Neural cell (in vitro differentiated cells): ENCODE results near the gene ACOT13. TPM values are rescaled to one million over a fixed set of nuclear protein-coding genes. Genes with fewer than 3 reads are reported as not detected.

Source experiments
- H2AFZ ChIP-seq: fragments of 200-600, 300-800 bp; sonication (generic), shearing (Covaris generic); 2 replicates; pipeline ENCODE4 v1.6.0; 2014; ENCODE audit warnings: low read depth, mild to moderate bottlenecking, antibody characterized with exemption, low read length, moderate library complexity
- H3F3A ChIP-seq: fragments of 200-600 bp; shearing (Covaris generic); 2 replicates; pipeline ENCODE4 v1.6.1; 2016; ENCODE audit warnings: mild to moderate bottlenecking, moderate library complexity, mixed read lengths, antibody characterized with exemption, low read length; ENCODE audit not compliant: insufficient read depth, poor library complexity, severe bottlenecking
- H3K27ac ChIP-seq: fragments of 200-600, 300-800 bp; sonication (generic), shearing (Covaris generic); 2 replicates; pipeline ENCODE4 v1.5.1; 2014; ENCODE audit warnings: mild to moderate bottlenecking, low read length, moderate library complexity
- H3K27me3 ChIP-seq: fragments of 300-800, 200-600 bp; sonication (generic), shearing (Covaris generic); 2 replicates; pipeline ENCODE4 v1.6.0; 2014; ENCODE audit warnings: mild to moderate bottlenecking, low read depth, low read length, moderate library complexity; ENCODE audit not compliant: insufficient read depth
- H3K36me3 ChIP-seq: fragments of 300-800, 200-600 bp; sonication (generic), shearing (Covaris generic); 2 replicates; pipeline ENCODE4 v1.5.1; 2014; ENCODE audit warnings: mild to moderate bottlenecking, antibody characterized with exemption, low read length, moderate library complexity; ENCODE audit not compliant: insufficient read depth
- H3K4me2 ChIP-seq: fragments of 300-800, 200-600 bp; sonication (generic), shearing (Covaris generic); 2 replicates; pipeline ENCODE4 v1.6.0; 2014; ENCODE audit warnings: mild to moderate bottlenecking, low read length
- H3K4me3 ChIP-seq: fragments of 300-800, 200-600 bp; sonication (generic), shearing (Covaris generic); 2 replicates; pipeline ENCODE4 v1.5.1; 2014; ENCODE audit warnings: mild to moderate bottlenecking, low read length, moderate library complexity
- H3K79me2 ChIP-seq: fragments of 200-600 bp; shearing (Covaris generic); replicated peaks from 2 replicates; pipeline ENCODE4 v1.6.0; 2014; ENCODE audit warnings: mild to moderate bottlenecking, low read length, moderate library complexity; ENCODE audit not compliant: insufficient read depth
- H3K9ac ChIP-seq: fragments of 300-800, 200-600 bp; sonication (generic), shearing (Covaris generic); 2 replicates; pipeline ENCODE4 v1.6.1; 2016; ENCODE audit warnings: mild to moderate bottlenecking, low read length, mixed read lengths
- H3K9me2 ChIP-seq: fragments of 200-600 bp; shearing (Covaris generic); 2 replicates; pipeline ENCODE4 v1.6.1; 2016; ENCODE audit warnings: mild to moderate bottlenecking, low read length, mixed read lengths; ENCODE audit not compliant: insufficient read depth
- H3K9me3 ChIP-seq: fragments of 200-600, 300-800 bp; sonication (generic), shearing (Covaris generic); 2 replicates; pipeline ENCODE4 v1.6.1; 2016; ENCODE audit warnings: mild to moderate bottlenecking, mixed run types, low read length, moderate library complexity, mixed read lengths
- H4K20me1 ChIP-seq: fragments of 200-600 bp; shearing (Covaris generic); 2 replicates; pipeline ENCODE4 v1.6.1; 2016; ENCODE audit warnings: mild to moderate bottlenecking, mixed run types; ENCODE audit not compliant: insufficient read depth
- EP300 ChIP-seq: fragments of 450-650 bp; conservative IDR thresholded peaks from 2 replicates; pipeline ENCODE4 v1.6.1; 2014; ENCODE audit warnings: antibody characterized with exemption, mild to moderate bottlenecking, moderate library complexity; ENCODE audit not compliant: poor library complexity, severe bottlenecking
- EZH2 ChIP-seq: fragments of 200-600, 300-800 bp; shearing (Covaris generic), sonication (generic); IDR thresholded peaks from 2 replicates; pipeline ENCODE4 v1.6.1; 2014; ENCODE audit warnings: antibody characterized with exemption, low read length, borderline replicate concordance, mild to moderate bottlenecking; ENCODE audit not compliant: insufficient read depth, poor library complexity, severe bottlenecking
- MXI1 ChIP-seq: fragments of 450-650 bp; conservative IDR thresholded peaks from 2 replicates; pipeline ENCODE4 v1.6.1; 2014; ENCODE audit warnings: antibody characterized with exemption, mild to moderate bottlenecking; ENCODE audit not compliant: poor library complexity, severe bottlenecking
- POLR2AphosphoS5 ChIP-seq: IDR thresholded peaks from 2 replicates; pipeline ENCODE4 v1.6.1; 2012
- RAD21 ChIP-seq: fragments of 450-650 bp; conservative IDR thresholded peaks from 2 replicates; pipeline ENCODE4 v1.6.1; 2014; ENCODE audit warnings: antibody characterized with exemption, mild to moderate bottlenecking, moderate library complexity
- SMC3 ChIP-seq: fragments of 450-650 bp; conservative IDR thresholded peaks from 2 replicates; pipeline ENCODE4 v1.6.1; 2014; ENCODE audit warnings: antibody characterized with exemption, mild to moderate bottlenecking, moderate library complexity; ENCODE audit not compliant: poor library complexity
- TAF1 ChIP-seq: IDR thresholded peaks from 2 replicates; pipeline ENCODE4 v1.6.1; 2012; ENCODE audit warnings: low read depth
- polyA plus RNA-seq: library from polyadenylated mRNA; depleted of rRNA; stranded (reverse); fragments of >200 nt; gene quantifications from 2 replicates; pipeline ENCODE4 v1.2.3, GENCODE V29; 2014
- TF ChIP-seq, protein P1 (sequence below): fragments of 450-650 bp; IDR thresholded peaks from 2 replicates; pipeline ENCODE4 v1.5.1; 2014; ENCODE audit warnings: antibody characterized with exemption, mild to moderate bottlenecking, moderate library complexity; ENCODE audit not compliant: poor library complexity, severe bottlenecking
- TF ChIP-seq, protein P2 (sequence below): IDR thresholded peaks from 2 replicates; pipeline ENCODE4 v1.6.1; 2012; ENCODE audit warnings: borderline replicate concordance

The ACOT13 gene
- polyA plus RNA-seq, 1 donor from 2014 or later: 9.9 TPM

- H3K36me3 ChIP-seq: no peaks in the 10 kb centered on the region
- no peak overlapping the region for H3K4me3 ChIP-seq
- no peak overlapping the region for H2AFZ ChIP-seq
- H3K9ac ChIP-seq: no peak overlapping the region
- no peaks in the 10 kb centered on the region for H3K27me3 ChIP-seq
- H3F3A ChIP-seq: no peaks in the 10 kb centered on the region
- H3K79me2 ChIP-seq: no peaks in the 10 kb centered on the region
- no peak overlapping the region for H3K4me2 ChIP-seq
- H3K9me2 ChIP-seq: no peaks in the 10 kb centered on the region
- no peaks in the 10 kb centered on the region for H4K20me1 ChIP-seq
- no peak overlapping the region for H3K27ac ChIP-seq
- no peaks in the 10 kb centered on the region for H3K9me3 ChIP-seq
- TF ChIP-seq RAD21: no peak
- no peak for TF ChIP-seq SMC3
- no peak for TF ChIP-seq TAF1
- TF ChIP-seq, protein P1, sequence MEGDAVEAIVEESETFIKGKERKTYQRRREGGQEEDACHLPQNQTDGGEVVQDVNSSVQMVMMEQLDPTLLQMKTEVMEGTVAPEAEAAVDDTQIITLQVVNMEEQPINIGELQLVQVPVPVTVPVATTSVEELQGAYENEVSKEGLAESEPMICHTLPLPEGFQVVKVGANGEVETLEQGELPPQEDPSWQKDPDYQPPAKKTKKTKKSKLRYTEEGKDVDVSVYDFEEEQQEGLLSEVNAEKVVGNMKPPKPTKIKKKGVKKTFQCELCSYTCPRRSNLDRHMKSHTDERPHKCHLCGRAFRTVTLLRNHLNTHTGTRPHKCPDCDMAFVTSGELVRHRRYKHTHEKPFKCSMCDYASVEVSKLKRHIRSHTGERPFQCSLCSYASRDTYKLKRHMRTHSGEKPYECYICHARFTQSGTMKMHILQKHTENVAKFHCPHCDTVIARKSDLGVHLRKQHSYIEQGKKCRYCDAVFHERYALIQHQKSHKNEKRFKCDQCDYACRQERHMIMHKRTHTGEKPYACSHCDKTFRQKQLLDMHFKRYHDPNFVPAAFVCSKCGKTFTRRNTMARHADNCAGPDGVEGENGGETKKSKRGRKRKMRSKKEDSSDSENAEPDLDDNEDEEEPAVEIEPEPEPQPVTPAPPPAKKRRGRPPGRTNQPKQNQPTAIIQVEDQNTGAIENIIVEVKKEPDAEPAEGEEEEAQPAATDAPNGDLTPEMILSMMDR: no peak
- TF ChIP-seq MXI1: no peak
- no peak for TF ChIP-seq EP300
- TF ChIP-seq, protein P2, sequence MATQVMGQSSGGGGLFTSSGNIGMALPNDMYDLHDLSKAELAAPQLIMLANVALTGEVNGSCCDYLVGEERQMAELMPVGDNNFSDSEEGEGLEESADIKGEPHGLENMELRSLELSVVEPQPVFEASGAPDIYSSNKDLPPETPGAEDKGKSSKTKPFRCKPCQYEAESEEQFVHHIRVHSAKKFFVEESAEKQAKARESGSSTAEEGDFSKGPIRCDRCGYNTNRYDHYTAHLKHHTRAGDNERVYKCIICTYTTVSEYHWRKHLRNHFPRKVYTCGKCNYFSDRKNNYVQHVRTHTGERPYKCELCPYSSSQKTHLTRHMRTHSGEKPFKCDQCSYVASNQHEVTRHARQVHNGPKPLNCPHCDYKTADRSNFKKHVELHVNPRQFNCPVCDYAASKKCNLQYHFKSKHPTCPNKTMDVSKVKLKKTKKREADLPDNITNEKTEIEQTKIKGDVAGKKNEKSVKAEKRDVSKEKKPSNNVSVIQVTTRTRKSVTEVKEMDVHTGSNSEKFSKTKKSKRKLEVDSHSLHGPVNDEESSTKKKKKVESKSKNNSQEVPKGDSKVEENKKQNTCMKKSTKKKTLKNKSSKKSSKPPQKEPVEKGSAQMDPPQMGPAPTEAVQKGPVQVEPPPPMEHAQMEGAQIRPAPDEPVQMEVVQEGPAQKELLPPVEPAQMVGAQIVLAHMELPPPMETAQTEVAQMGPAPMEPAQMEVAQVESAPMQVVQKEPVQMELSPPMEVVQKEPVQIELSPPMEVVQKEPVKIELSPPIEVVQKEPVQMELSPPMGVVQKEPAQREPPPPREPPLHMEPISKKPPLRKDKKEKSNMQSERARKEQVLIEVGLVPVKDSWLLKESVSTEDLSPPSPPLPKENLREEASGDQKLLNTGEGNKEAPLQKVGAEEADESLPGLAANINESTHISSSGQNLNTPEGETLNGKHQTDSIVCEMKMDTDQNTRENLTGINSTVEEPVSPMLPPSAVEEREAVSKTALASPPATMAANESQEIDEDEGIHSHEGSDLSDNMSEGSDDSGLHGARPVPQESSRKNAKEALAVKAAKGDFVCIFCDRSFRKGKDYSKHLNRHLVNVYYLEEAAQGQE: no peak
- no peak for TF ChIP-seq POLR2AphosphoS5
- no peak for TF ChIP-seq EZH2
Observed at GRCh38 chr6:24743944-24744335, 77.1 kb downstream of the ACOT13 start.

- Histone ChIP-seq H3F3A (no peaks in the 10 kb centered on the region), H3K9me3 (no peaks in the 10 kb centered on the region), H3K9ac (no peak overlapping the region), H2AFZ (no peak overlapping the region), H3K4me3 (no peak overlapping the region), H3K79me2 (no peaks in the 10 kb centered on the region), H4K20me1 (no peaks in the 10 kb centered on the region), H3K27ac (no peak overlapping the region), H3K36me3 (no peaks in the 10 kb centered on the region), H3K27me3 (no peaks in the 10 kb centered on the region), H3K4me2 (no peak overlapping the region), H3K9me2 (no peaks in the 10 kb centered on the region)
- TF ChIP-seq EZH2 (no peak), TAF1 (no peak), RAD21 (no peak), MXI1 (no peak), EP300 (no peak), SMC3 (no peak), POLR2AphosphoS5 (no peak)
- TF ChIP-seq, protein P2: no peak
- TF ChIP-seq, protein P1: no peak
Observed at GRCh38 chr6:24744911-24745310, 78.0 kb downstream of the ACOT13 start.
